ENCODE results near the gene C9orf85.

C9orf85 gene

GRCh38 chr9:71904076-71904475 lies 7.4 kb upstream of the C9orf85 start:
- no peak for DNase-seq (ENCODE audit: low read depth in 2 of 2)

DNA sequence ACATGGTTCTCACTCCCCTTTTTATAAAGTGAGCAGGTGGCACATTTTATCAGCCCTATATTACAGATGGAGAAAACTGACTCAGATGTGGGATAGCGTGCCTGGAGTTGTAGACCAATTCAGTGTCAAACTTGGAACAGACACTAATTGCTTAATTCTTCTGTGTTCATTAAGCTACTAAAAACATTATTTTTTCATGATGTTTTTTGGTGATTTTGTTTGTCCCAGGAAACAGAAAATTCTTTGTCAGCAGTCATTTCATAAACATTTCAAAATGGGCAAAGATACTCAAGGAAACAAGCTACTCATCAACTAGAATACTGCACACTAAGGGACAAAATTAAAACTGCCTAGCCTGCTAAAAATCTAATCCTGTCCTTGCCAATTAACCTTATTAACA lies 2.6 kb upstream of the C9orf85 start:
- no peak for DNase-seq (ENCODE audit: low read depth in 2 of 2)

GRCh38 chr9:71909887-71910649 lies 1.4 kb upstream of the C9orf85 start:
- DNase-seq (ENCODE audit: low read depth in 2 of 2): peak; percentile 9 to 30

DNA sequence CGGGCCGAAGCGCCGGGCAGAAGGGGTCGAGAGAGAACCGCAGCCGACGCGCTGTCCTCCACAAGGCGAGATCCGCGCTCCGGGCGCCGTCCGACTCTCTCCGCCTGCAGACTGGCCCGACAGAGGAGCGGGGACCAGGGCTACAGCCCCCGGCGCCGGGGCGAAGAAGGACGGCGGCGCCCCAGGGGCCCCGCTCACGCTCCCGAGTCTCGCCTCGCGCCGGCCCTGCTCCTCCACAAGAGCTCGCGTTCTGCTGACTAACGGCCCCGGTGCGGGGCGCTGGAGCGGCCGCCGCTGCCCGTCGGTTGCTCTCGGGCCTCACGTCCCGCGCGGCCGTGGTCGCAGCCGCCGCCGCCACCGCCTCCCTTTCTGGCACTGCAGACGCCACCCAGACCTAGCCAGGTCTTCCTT lies 784 bp upstream of the C9orf85 start:
- DNase-seq (ENCODE audit: low read depth in 2 of 2): no peak

DNA sequence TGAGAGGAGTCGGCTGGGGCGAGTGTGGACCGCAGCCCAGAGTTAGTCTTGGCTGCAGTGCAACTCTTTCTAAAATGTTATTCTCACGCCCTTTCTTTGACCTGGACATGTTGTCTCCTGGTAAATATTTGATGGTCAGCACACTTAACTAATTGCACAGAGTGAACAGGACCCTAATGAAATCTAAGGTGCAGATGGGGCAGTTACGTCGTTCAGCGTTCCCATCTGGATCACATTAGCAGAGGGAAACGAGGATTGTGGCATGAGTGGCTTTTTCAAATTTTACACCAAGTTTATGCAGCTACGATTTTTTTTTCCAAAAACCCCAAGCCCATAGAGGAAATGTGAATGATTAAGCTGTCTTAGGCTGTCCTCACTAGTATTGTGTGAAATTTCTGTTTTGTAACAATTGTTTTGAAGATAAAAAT lies 483 bp downstream of the C9orf85 start:
- DNase-seq (ENCODE audit: low read depth in 2 of 2): no peak

DNA sequence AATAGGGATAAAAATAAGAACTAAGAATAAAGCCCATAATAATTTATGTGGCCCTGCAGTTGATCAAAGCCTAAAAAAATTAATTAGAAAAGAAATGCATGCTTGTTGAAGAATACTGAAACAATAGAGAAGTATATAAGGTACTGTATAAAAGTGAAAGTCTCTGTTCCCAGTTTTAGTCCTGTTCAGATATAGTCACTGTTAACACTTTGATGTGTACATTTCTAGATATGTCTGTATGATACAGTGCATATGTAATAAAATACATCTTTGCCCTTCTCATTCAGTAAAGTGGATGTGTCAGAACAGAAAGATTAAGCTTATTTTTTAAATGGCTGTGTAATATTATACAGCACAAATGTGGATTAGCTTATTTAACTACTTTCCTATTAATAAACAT lies 4.1 kb downstream of the C9orf85 start:
- no peak for DNase-seq (ENCODE audit: low read depth in 2 of 2)

GRCh38 chr9:71916834-71917534 lies 5.5 kb downstream of the C9orf85 start:
- DNase-seq (ENCODE audit: low read depth in 2 of 2): no peak

DNA sequence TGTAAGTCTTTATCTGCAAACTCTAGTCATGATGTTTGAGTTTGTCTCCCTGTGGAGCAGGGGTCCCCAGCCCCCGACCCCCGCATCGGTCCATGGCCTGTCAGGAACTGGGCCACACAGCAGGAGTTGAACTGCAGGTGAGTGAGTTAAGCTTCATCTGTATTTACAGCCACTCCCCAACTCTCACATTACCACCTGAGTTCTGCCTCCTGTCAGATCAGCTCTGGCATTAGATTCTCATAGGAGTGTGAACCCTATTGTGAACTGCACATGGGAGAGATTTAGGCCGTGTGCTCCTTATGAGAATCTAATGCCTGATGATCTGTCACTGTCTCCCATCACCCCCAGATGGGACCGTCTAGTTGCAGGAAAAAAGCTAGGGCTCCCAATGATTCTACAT lies 7.0 kb downstream of the C9orf85 start:
- DNase-seq (ENCODE audit: low read depth in 2 of 2): no peak

DNA sequence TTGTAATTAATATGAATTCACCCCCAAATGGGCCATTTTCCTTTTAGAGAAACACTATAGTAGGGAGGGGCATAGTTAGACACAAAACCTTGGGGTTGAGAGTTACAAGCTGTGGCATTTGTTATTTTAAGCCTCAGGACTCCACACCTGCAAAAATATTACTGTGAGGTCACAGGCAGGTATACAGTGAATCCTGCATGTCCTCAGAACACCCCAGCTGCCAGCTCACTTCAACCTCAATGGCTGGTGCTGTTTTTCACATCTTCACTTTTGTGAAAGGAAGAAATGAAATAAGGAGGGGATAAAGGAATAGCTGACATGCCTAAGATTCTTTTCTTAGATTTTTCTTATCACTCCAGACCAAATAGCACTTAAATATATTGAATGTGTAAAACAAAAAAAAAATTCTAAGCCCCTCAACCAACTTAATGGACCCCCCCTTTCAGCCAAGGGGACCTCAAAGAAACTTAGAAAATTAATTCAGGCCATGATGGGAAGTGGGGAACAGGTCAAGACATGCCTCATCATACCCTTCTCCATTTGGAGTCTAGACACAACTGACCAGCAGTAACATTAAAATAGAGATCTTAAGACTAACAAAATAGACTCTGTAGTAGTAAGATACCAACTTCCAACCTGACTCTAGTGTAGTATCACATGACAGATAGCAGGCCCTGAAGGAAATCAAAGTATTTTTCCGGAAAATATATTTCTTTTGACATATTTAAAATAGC lies 9.2 kb downstream of the C9orf85 start:
- no peak for DNase-seq (ENCODE audit: low read depth in 2 of 2)

- DNase-seq (ENCODE audit: low read depth in 2 of 2): no peak
Measured at GRCh38 chr9:71921190-71921814, 9.9 kb downstream of the C9orf85 start.

GRCh38 chr9:71924576-71924975 lies 13.1 kb downstream of the C9orf85 start:
- DNase-seq (ENCODE audit: low read depth in 2 of 2): no peak

DNA sequence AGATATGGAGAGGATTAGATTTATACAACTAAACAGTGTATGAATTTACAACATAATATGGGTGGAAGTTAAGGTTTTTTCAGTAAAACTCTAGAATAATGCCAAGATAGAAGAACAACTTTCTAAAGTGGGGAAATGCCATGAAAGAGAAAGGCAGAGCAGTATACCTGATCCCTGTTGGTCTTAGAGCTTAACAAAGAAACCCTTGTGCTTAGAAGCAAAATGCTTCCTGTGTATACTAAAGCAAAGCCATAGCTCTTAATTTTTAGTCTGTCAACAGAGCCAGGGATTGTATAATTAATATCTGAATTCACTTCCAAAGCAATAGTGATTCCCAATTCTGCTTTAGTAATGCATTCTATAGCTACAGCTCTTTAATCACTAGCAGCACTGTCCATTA lies 14.4 kb downstream of the C9orf85 start:
- no peak for DNase-seq (ENCODE audit: low read depth in 2 of 2)

DNA sequence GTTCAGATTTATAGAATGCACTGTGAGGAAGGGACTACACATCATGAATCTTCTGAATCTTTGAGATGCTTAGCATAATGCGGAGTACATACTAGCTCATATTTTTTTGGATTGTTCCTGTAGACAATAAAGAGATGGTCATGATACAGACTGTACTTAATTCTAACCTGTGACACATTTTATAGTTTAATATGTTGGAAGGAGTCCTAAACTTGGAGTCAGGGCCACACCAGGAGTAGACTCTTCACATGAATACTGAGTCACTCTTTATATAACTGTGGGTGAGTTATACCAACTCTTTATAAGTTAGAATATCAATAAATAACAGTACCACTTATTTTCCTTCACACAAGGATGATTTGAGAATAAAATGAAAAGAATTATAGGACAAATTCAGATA lies 16.9 kb downstream of the C9orf85 start:
- DNase-seq (ENCODE audit: low read depth in 2 of 2): no peak

GRCh38 chr9:71928806-71929205 lies 17.4 kb downstream of the C9orf85 start:
- no peak for DNase-seq (ENCODE audit: low read depth in 2 of 2)

- no peak for DNase-seq (ENCODE audit: low read depth in 2 of 2)
Measured at GRCh38 chr9:71929223-71929622, 17.8 kb downstream of the C9orf85 start.

GRCh38 chr9:71929791-71930440 lies 18.5 kb downstream of the C9orf85 start:
- DNase-seq (ENCODE audit: low read depth in 2 of 2): no peak

- DNase-seq (ENCODE audit: low read depth in 2 of 2): no peak
Measured at GRCh38 chr9:71931166-71931565, 19.7 kb downstream of the C9orf85 start.

DNA sequence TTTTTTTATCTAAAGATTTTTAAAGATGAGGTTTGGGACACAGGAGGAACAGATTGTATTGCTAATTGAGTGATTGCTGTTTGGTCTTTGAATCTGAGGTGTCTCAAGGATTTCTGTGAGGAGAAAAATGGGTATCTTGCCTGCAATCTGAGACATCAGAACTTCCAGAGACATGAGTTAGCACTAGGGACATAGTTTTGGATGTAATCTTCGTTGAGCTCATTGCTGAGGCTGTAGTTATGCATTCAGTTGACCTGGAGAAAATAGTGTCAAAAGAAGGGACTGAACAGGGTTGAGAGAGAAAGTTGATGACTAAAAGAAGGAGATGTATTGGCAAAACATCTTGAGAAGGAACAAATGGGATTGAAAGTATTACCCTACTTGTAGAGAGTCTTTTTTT lies 24.6 kb downstream of the C9orf85 start:
- DNase-seq (ENCODE audit: low read depth in 2 of 2): no peak

GRCh38 chr9:71937070-71937625 lies 25.7 kb downstream of the C9orf85 start:
- no peak for DNase-seq (ENCODE audit: low read depth in 2 of 2)

DNA sequence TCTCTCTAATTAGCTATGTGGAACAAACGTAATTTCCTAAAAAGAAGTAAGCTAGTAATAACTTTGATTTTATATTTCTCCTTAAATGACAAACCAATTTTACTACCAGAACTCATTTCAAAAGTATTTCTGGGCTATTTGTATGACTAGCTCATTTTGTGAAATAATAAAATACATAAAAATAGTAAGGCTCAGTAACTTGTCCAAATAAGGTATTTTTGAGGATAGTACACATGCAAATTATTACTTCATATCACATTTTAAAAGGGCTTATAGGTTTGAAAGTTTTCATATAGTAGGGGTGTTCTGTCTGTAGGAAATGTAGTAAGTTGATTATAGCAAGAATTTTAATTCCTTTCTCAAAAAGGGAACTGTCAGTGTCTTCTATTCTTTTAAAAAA lies 26.5 kb downstream of the C9orf85 start:
- no peak for DNase-seq (ENCODE audit: low read depth in 2 of 2)

DNA sequence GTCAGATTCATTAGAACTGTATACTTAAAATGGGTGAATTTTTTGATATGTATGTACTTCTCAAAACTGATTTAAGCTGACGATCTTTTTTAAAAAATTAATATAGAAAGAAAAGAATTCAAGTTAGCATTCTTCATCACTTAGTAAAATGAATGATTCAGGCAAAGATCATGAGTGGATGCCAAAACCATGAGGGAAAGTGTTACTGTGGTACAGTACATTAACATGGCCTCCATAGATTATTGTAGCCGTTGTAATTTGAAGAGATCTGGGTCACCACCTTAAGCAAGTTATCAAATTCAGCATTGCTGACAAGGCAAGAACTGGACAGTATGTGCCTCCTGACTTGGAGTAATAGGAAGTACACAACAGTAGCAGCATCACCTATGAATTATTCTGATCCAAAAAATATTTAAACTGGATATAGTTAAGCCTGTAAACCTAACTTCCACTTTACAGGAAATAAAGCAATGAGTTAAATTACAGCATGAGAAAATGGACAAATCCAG lies 29.7 kb downstream of the C9orf85 start:
- no peak for DNase-seq (ENCODE audit: low read depth in 2 of 2)

Data from stimulated activated CD4-positive, alpha-beta T cell treated with anti-CD3 and anti-CD28 coated beads, Interleukin-1b, Interleukin-23, amount 100 ng/mL, for 4 hours (primary cell).